Measurements from ENCODE around the gene SMYD3.
"Not testable (repeated sequence)": the region's sequence is repeated elsewhere in the genome, so short reads cannot be mapped to it uniquely, and the experiment has no call there.

Gene SMYD3

GRCh38 chr1:246332078-246332477 lies 175.0 kb downstream of the SMYD3 start:
- Histone ChIP-seq H3K4me3 (no peak overlapping the region), H3K27me3 (ENCODE audit: low read depth) (no peaks in the 10 kb centered on the region)

GRCh38 chr1:246329900-246330299 lies 177.2 kb downstream of the SMYD3 start:
- no peaks in the 10 kb centered on the region for H3K9me3 ChIP-seq
- no peak for DNase-seq (ENCODE audit: low spot score in 2 of 2)
- H3K36me3 ChIP-seq (replicated peaks) = no peaks in the 10 kb centered on the region
- in situ Hi-C loops (cut with MboI; ENCODE audit: low sequenced_read_pairs) = no loop called here
- H3K4me1 ChIP-seq = peaks cover 3% of the 10 kb centered on the region; the same call in 1 of the 2 replicates
- H3K4me3 ChIP-seq = no peak overlapping the region
- H3K27me3 ChIP-seq (ENCODE audit: low read depth) = no peaks in the 10 kb centered on the region

More at GRCh38 chr1:246332078-246332477, 175.0 kb downstream of the SMYD3 start:
- no peak for DNase-seq (ENCODE audit: low spot score in 2 of 2)
- Histone ChIP-seq H3K4me1 (peaks cover 4% of the 10 kb centered on the region), H3K9me3 (no peaks in the 10 kb centered on the region), H3K36me3 (replicated peaks) (no peaks in the 10 kb centered on the region)
- in situ Hi-C loops (cut with MboI; ENCODE audit: low sequenced_read_pairs) = no loop called here

GRCh38 chr1:246329292-246329691 lies 177.8 kb downstream of the SMYD3 start:
- H3K4me1 ChIP-seq; H3K27me3 ChIP-seq (ENCODE audit: low read depth); H3K36me3 ChIP-seq (replicated peaks); in situ Hi-C loops (cut with MboI; ENCODE audit: low sequenced_read_pairs); H3K4me3 ChIP-seq; H3K9me3 ChIP-seq; DNase-seq (ENCODE audit: low spot score in 2 of 2): not testable (repeated sequence)

GRCh38 chr1:246324711-246325110 lies 182.4 kb downstream of the SMYD3 start:
- Histone ChIP-seq H3K4me3 (no peak overlapping the region), H3K36me3 (replicated peaks) (no peaks in the 10 kb centered on the region), H3K9me3 (no peaks in the 10 kb centered on the region), H3K4me1 (peaks cover 3% of the 10 kb centered on the region; the same call in 1 of the 2 replicates), H3K27me3 (ENCODE audit: low read depth) (no peaks in the 10 kb centered on the region)
- in situ Hi-C loops (cut with MboI; ENCODE audit: low sequenced_read_pairs) = no loop called here
- DNase-seq (ENCODE audit: low spot score in 2 of 2) = no peak

GRCh38 chr1:246324033-246324432 lies 183.0 kb downstream of the SMYD3 start:
- H3K9me3 ChIP-seq; DNase-seq (ENCODE audit: low spot score in 2 of 2); H3K27me3 ChIP-seq (ENCODE audit: low read depth); H3K36me3 ChIP-seq (replicated peaks); H3K4me3 ChIP-seq; in situ Hi-C loops (cut with MboI; ENCODE audit: low sequenced_read_pairs); H3K4me1 ChIP-seq: not testable (repeated sequence)

- Histone ChIP-seq H3K4me3 (no peak overlapping the region), H3K27me3 (ENCODE audit: low read depth) (no peaks in the 10 kb centered on the region), H3K9me3 (no peaks in the 10 kb centered on the region), H3K4me1 (peaks cover 10% of the 10 kb centered on the region), H3K36me3 (replicated peaks) (no peaks in the 10 kb centered on the region)
- in situ Hi-C loops (cut with MboI; ENCODE audit: low sequenced_read_pairs) = no loop called here
- no peak for DNase-seq (ENCODE audit: low spot score in 2 of 2)
Measured at GRCh38 chr1:246320286-246320685, 186.8 kb downstream of the SMYD3 start.

- in situ Hi-C loops (cut with MboI; ENCODE audit: low sequenced_read_pairs) = no loop called here
- Histone ChIP-seq H3K36me3 (replicated peaks) (no peaks in the 10 kb centered on the region), H3K9me3 (no peaks in the 10 kb centered on the region), H3K27me3 (ENCODE audit: low read depth) (no peaks in the 10 kb centered on the region), H3K4me3 (no peak overlapping the region), H3K4me1 (peaks cover 10% of the 10 kb centered on the region)
- no peak for DNase-seq (ENCODE audit: low spot score in 2 of 2)
Measured at GRCh38 chr1:246319083-246319714, 187.9 kb downstream of the SMYD3 start.

GRCh38 chr1:246318622-246319021 lies 188.5 kb downstream of the SMYD3 start:
- no peak overlapping the region for H3K4me3 ChIP-seq

GRCh38 chr1:246318036-246318359 lies 189.1 kb downstream of the SMYD3 start:
- no peak for DNase-seq (ENCODE audit: low spot score in 2 of 2)
- H3K9me3 ChIP-seq = no peaks in the 10 kb centered on the region

More at GRCh38 chr1:246318622-246319021, 188.5 kb downstream of the SMYD3 start:
- peaks cover 10% of the 10 kb centered on the region for H3K4me1 ChIP-seq
- DNase-seq (ENCODE audit: low spot score in 2 of 2) = no peak
- H3K9me3 ChIP-seq = no peaks in the 10 kb centered on the region
- no peaks in the 10 kb centered on the region for H3K27me3 ChIP-seq (ENCODE audit: low read depth)
- in situ Hi-C loops (cut with MboI; ENCODE audit: low sequenced_read_pairs) = no loop called here
- H3K36me3 ChIP-seq (replicated peaks) = no peaks in the 10 kb centered on the region

GRCh38 chr1:246317332-246318035 lies 189.6 kb downstream of the SMYD3 start:
- H3K4me1 ChIP-seq = peaks cover 10% of the 10 kb centered on the region
- no peaks in the 10 kb centered on the region for H3K9me3 ChIP-seq
- H3K27me3 ChIP-seq (ENCODE audit: low read depth) = no peaks in the 10 kb centered on the region
- H3K4me3 ChIP-seq = no peak overlapping the region
- peak; percentile 60 to 67 for DNase-seq (ENCODE audit: low spot score in 2 of 2)
- no peaks in the 10 kb centered on the region for H3K36me3 ChIP-seq (replicated peaks)
- in situ Hi-C loops (cut with MboI; ENCODE audit: low sequenced_read_pairs) = no loop called here

More at GRCh38 chr1:246318036-246318359, 189.1 kb downstream of the SMYD3 start:
- Histone ChIP-seq H3K36me3 (replicated peaks) (no peaks in the 10 kb centered on the region), H3K27me3 (ENCODE audit: low read depth) (no peaks in the 10 kb centered on the region), H3K4me1 (peaks cover 10% of the 10 kb centered on the region), H3K4me3 (no peak overlapping the region)
- in situ Hi-C loops (cut with MboI; ENCODE audit: low sequenced_read_pairs) = no loop called here

GRCh38 chr1:246311461-246311860 lies 195.6 kb downstream of the SMYD3 start:
- no peak for DNase-seq (ENCODE audit: low spot score in 2 of 2)
- peaks cover 4% of the 10 kb centered on the region for H3K4me1 ChIP-seq
- H3K27me3 ChIP-seq (ENCODE audit: low read depth) = no peaks in the 10 kb centered on the region
- in situ Hi-C loops (cut with MboI; ENCODE audit: low sequenced_read_pairs) = no loop called here
- H3K9me3 ChIP-seq = no peaks in the 10 kb centered on the region
- H3K4me3 ChIP-seq = no peak overlapping the region
- no peaks in the 10 kb centered on the region for H3K36me3 ChIP-seq (replicated peaks)

GRCh38 chr1:246309247-246309884 lies 197.7 kb downstream of the SMYD3 start:
- Histone ChIP-seq H3K27me3 (ENCODE audit: low read depth) (no peaks in the 10 kb centered on the region), H3K9me3 (no peaks in the 10 kb centered on the region), H3K4me3 (no peak overlapping the region), H3K36me3 (replicated peaks) (no peaks in the 10 kb centered on the region), H3K4me1 (peaks cover 7% of the 10 kb centered on the region)
- in situ Hi-C loops (cut with MboI; ENCODE audit: low sequenced_read_pairs) = no loop called here
- no peak for DNase-seq (ENCODE audit: low spot score in 2 of 2)

GRCh38 chr1:246308533-246309075 lies 198.5 kb downstream of the SMYD3 start:
- H3K27me3 ChIP-seq (ENCODE audit: low read depth) = no peaks in the 10 kb centered on the region
- no peaks in the 10 kb centered on the region for H3K9me3 ChIP-seq
- in situ Hi-C loops (cut with MboI; ENCODE audit: low sequenced_read_pairs) = no loop called here
- H3K36me3 ChIP-seq (replicated peaks) = no peaks in the 10 kb centered on the region
- peaks cover 7% of the 10 kb centered on the region for H3K4me1 ChIP-seq
- DNase-seq (ENCODE audit: low spot score in 2 of 2) = no peak
- H3K4me3 ChIP-seq = no peak overlapping the region

Measured in HAP-1 (cell line).